Thoracic aorta (tissue), 2 donors: ENCODE results near the gene VPS13C. TPM values are rescaled to one million over a fixed set of nuclear protein-coding genes. Genes with fewer than 3 reads are reported as not detected.

Experiments used
- ATAC-seq: fragments of 150-250 bp; one replicate; pipeline ENCODE4 v1.8.0; 2017; ENCODE audit warnings: low read depth; ENCODE audit not compliant: insufficient number of reproducible peaks, low FRiP score
- DNase-seq: peaks from one replicate; pipeline ENCODE4 v3.0.0-alpha.2; 2020; ENCODE audit warnings: low spot score
- H3K27ac ChIP-seq, 2 donors: fragments of 200-600 bp; sonication (generic); 1 replicate in 1 of 2; 2 replicates in 1 of 2; pipeline ENCODE4 v1.5.1; 2016; ENCODE audit warnings: mild to moderate bottlenecking in 2 of 2, moderate library complexity in 2 of 2
- H3K27me3 ChIP-seq: fragments of 200-600 bp; sonication (generic); replicated peaks from 2 replicates; pipeline ENCODE4 v1.6.0; 2016; ENCODE audit warnings: mild to moderate bottlenecking; ENCODE audit not compliant: insufficient read depth
- H3K36me3 ChIP-seq: fragments of 200-600 bp; sonication (generic); one replicate; pipeline ENCODE4 v1.5.1; 2016
- H3K4me1 ChIP-seq, 2 donors: fragments of 200-600 bp; sonication (generic); 1 replicate in 1 of 2; 2 replicates in 1 of 2; pipeline versions ENCODE4 v1.5.1 to v1.6.0; 2016; ENCODE audit warnings: low read depth in 2 of 2, mild to moderate bottlenecking in 1 of 2; ENCODE audit not compliant: control insufficient read depth in 1 of 2
- H3K4me3 ChIP-seq: fragments of 200-600 bp; sonication (generic); 2 replicates; pipeline ENCODE4 v1.5.1; 2016; ENCODE audit warnings: mild to moderate bottlenecking
- H3K9me3 ChIP-seq: fragments of 200-600 bp; sonication (generic); 2 replicates; pipeline ENCODE4 v1.5.1; 2016
- CTCF ChIP-seq: fragments of 200-600 bp; sonication (generic); IDR thresholded peaks from one replicate; pipeline ENCODE4 v1.5.1; 2019; ENCODE audit warnings: antibody characterized with exemption
- total RNA-seq, 2 donors: library from RNA; depleted of rRNA; stranded (reverse); fragments of >200 nt; gene quantifications; one replicate each; pipeline versions ENCODE4 v1.1.0 to v1.2.3, GENCODE V29; 2016

Gene VPS13C
- total RNA-seq, 2 donors from 2014 or later = 93.3 to 99.0 TPM

- Histone ChIP-seq H3K27ac (no peak overlapping the region), H3K27me3 (no peaks in the 10 kb centered on the region), H3K9me3 (no peaks in the 10 kb centered on the region), H3K4me3 (no peak overlapping the region), H3K4me1 (peaks cover 2 to 14% of the 10 kb centered on the region in 2 donors), H3K36me3 (no peaks in the 10 kb centered on the region)
- no peak for TF ChIP-seq CTCF
- ATAC-seq (no peak), DNase-seq (no peak)
These were observed 45.8 kb upstream of the VPS13C start for GRCh38 chr15:62106096-62106495.

GRCh38 chr15:62105266-62105665, 45.0 kb upstream of the VPS13C start:
- no peaks in the 10 kb centered on the region for H3K36me3 ChIP-seq
- no peak for TF ChIP-seq CTCF
- H3K4me3 ChIP-seq = no peak overlapping the region
- no peak overlapping the region for H3K27ac ChIP-seq
- H3K4me1 ChIP-seq = peaks cover 0 to 6% of the 10 kb centered on the region in 2 donors
- no peaks in the 10 kb centered on the region for H3K27me3 ChIP-seq
- ATAC-seq (no peak), DNase-seq (no peak)
- H3K9me3 ChIP-seq = no peaks in the 10 kb centered on the region

GRCh38 chr15:62104846-62105245, 44.6 kb upstream of the VPS13C start:
- H3K4me3 ChIP-seq = no peak overlapping the region
- no peaks in the 10 kb centered on the region for H3K9me3 ChIP-seq
- H3K27me3 ChIP-seq = no peaks in the 10 kb centered on the region
- DNase-seq (no peak), ATAC-seq (no peak)
- no peak overlapping the region for H3K27ac ChIP-seq
- H3K36me3 ChIP-seq = no peaks in the 10 kb centered on the region
- no peak for TF ChIP-seq CTCF
- peaks cover 0 to 2% of the 10 kb centered on the region in 2 donors for H3K4me1 ChIP-seq

- ATAC-seq (no peak), DNase-seq (no peak)
- no peaks in the 10 kb centered on the region for H3K27me3 ChIP-seq
- no peaks in the 10 kb centered on the region for H3K36me3 ChIP-seq
- no peak overlapping the region for H3K27ac ChIP-seq
- no peak overlapping the region for H3K4me3 ChIP-seq
- no peaks in the 10 kb centered on the region for H3K4me1 ChIP-seq
- no peaks in the 10 kb centered on the region for H3K9me3 ChIP-seq
- no peak for TF ChIP-seq CTCF
These were observed 44.2 kb upstream of the VPS13C start for GRCh38 chr15:62104401-62104800.

GRCh38 chr15:62103431-62103830, 43.2 kb upstream of the VPS13C start:
- Histone ChIP-seq H3K9me3 (no peaks in the 10 kb centered on the region), H3K27me3 (no peaks in the 10 kb centered on the region), H3K36me3 (no peaks in the 10 kb centered on the region), H3K27ac (no peak overlapping the region), H3K4me1 (no peaks in the 10 kb centered on the region), H3K4me3 (no peak overlapping the region)
- no peak for TF ChIP-seq CTCF
- no peak for DNase-seq
- ATAC-seq = no peak
